Gastroesophageal sphincter (tissue), 4 donors: ENCODE results near the gene AP1G2. TPM values are rescaled to one million over a fixed set of nuclear protein-coding genes. Genes with fewer than 3 reads are reported as not detected.

ENCODE experiments used
- ATAC-seq: fragments of 150-250 bp; one replicate; pipeline ENCODE4 v1.9.1; 2016; ENCODE audit warnings: mild to moderate bottlenecking, moderate library complexity
- H3K27ac ChIP-seq, 4 donors: fragments of 200-600 bp; sonication (generic) in 3 of 4; 1 replicate in 3 of 4; 2 replicates in 1 of 4; pipeline ENCODE4 v1.5.1; 2016 to 2019
- H3K27me3 ChIP-seq: fragments of 200-600 bp; sonication (generic); one replicate; pipeline ENCODE4 v1.5.1; 2019
- H3K36me3 ChIP-seq, 2 donors: fragments of 200-600 bp; sonication (generic); one replicate each; pipeline ENCODE4 v1.5.1; 2019; ENCODE audit warnings: control low read depth in 1 of 2
- H3K4me1 ChIP-seq, 3 donors: fragments of 200-600 bp; sonication (generic); 1 replicate in 2 of 3; 2 replicates in 1 of 3; pipeline ENCODE4 v1.5.1; 2016 to 2019; ENCODE audit warnings: control low read depth in 2 of 3
- H3K4me3 ChIP-seq, 2 donors: fragments of 200-600 bp; sonication (generic); one replicate each; pipeline ENCODE4 v1.5.1; 2019; ENCODE audit warnings: mild to moderate bottlenecking in 1 of 2, moderate library complexity in 1 of 2
- H3K9me3 ChIP-seq, 3 donors: fragments of 200-600 bp; sonication (generic); one replicate each; pipeline ENCODE4 v1.5.1; 2017 to 2019; ENCODE audit warnings: control low read depth in 2 of 3
- CTCF ChIP-seq, 4 experiments: fragments of 200-600 bp in 2 of 4; fragments of 450-650 bp in 2 of 4; sonication (generic) in 1 of 4; IDR thresholded peaks; one replicate each; pipeline ENCODE4 v1.5.1; 2017 to 2019; ENCODE audit warnings: antibody characterized with exemption in 4 of 4, mild to moderate bottlenecking in 2 of 4, moderate library complexity in 2 of 4
- EP300 ChIP-seq: sonication (generic); formaldehyde crosslinking; IDR thresholded peaks from one replicate; pipeline ENCODE4 v1.6.1; 2017; ENCODE audit warnings: antibody characterized with exemption, mild to moderate bottlenecking
- POLR2A ChIP-seq, 2 donors: fragments of 450-650 bp; IDR thresholded peaks; one replicate each; pipeline ENCODE4 v1.6.1; 2017; ENCODE audit warnings: antibody characterized with exemption in 2 of 2, mild to moderate bottlenecking in 2 of 2, moderate library complexity in 1 of 2
- POLR2AphosphoS5 ChIP-seq: sonication (generic); formaldehyde crosslinking; IDR thresholded peaks from one replicate; pipeline ENCODE4 v1.6.1; 2017; ENCODE audit warnings: antibody characterized with exemption
- WGBS, 2 donors: methylation state at CpG; one replicate each; pipeline ENCODE4 v1.1.5; 2018; ENCODE audit warnings: low coverage in 1 of 2; 5-methylcytosine and 5-hydroxymethylcytosine counted together
- total RNA-seq, 4 donors: library from RNA; depleted of rRNA; stranded (reverse); fragments of >200 nt; gene quantifications; one replicate each; pipeline ENCODE4 v1.1.0, GENCODE V29; 2016

Gene AP1G2
- total RNA-seq, 4 donors from 2014 or later, result 7.2 to 43.1 (median 21.9) TPM

GRCh38 chr14:23565626-23566025, 2.0 kb downstream of the AP1G2 start:
- 86% methylated on average over 4 of the region's 11 CpGs; no CpG with 5 or more reads in 1 of the 2 donors for WGBS, 2 donors
- Histone ChIP-seq H3K27ac (no peak overlapping the region), H3K9me3 (no peaks in the 10 kb centered on the region), H3K4me3 (no peak overlapping the region), H3K36me3 (peaks cover 0 to 24% of the 10 kb centered on the region in 2 donors), H3K4me1 (peaks cover 0 to 31% (median 0%) of the 10 kb centered on the region in 3 donors), H3K27me3 (peaks cover 2% of the 10 kb centered on the region)
- TF ChIP-seq CTCF (IDR thresholded peaks at IDR 0.05) (no peak), POLR2A (IDR thresholded peaks at IDR 0.05) (no peak), EP300 (no peak), POLR2AphosphoS5 (no peak)
- ATAC-seq, result no peak

DNA sequence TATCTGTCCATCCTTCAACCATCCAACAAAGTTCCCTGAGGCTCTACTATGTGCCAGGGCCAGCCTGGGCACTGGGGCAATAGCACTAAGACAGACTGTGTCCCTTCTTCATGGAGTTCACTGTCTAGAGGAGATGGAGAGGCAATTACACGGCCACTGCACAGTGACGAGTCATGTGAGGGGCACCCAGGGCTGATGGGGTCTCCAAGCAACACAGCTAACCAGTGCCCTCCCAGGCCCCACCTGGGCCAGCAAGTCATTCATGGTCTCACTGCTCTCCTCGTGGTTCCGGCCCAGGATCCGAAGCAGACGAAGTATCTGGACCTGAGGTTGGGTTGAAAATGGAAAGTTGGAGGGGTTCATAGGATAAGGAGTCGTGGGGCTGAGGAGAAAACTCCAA, 2.7 kb downstream of the AP1G2 start:
- Histone ChIP-seq H3K36me3 (peaks cover 0 to 31% of the 10 kb centered on the region in 2 donors), H3K4me3 (no peak overlapping the region), H3K4me1 (peaks cover 0 to 31% (median 0%) of the 10 kb centered on the region in 3 donors), H3K27ac (no peak overlapping the region), H3K27me3 (no peaks in the 10 kb centered on the region), H3K9me3 (no peaks in the 10 kb centered on the region)
- ATAC-seq, result no peak
- TF ChIP-seq EP300 (no peak), POLR2AphosphoS5 (no peak)
- 90% methylated on average over 1 of the region's 7 CpGs; no CpG with 5 or more reads in 1 of the 2 donors for WGBS, 2 donors

- Histone ChIP-seq H3K27me3 (no peaks in the 10 kb centered on the region), H3K27ac (no peak overlapping the region), H3K36me3 (peaks cover 0 to 37% of the 10 kb centered on the region in 2 donors), H3K4me1 (peaks cover 0 to 36% (median 0%) of the 10 kb centered on the region in 3 donors), H3K4me3 (no peak overlapping the region), H3K9me3 (no peaks in the 10 kb centered on the region)
- no peak for ATAC-seq
- no peak for TF ChIP-seq EP300
- TF ChIP-seq CTCF (IDR thresholded peaks at IDR 0.05), result no peak
- TF ChIP-seq POLR2AphosphoS5, result no peak
- TF ChIP-seq POLR2A (IDR thresholded peaks at IDR 0.05), result no peak
- 77 to 90% methylated on average over 4 to 13 of the region's 13 CpGs for WGBS, 2 donors
Observed at GRCh38 chr14:23564181-23564812, 3.3 kb downstream of the AP1G2 start.

- Histone ChIP-seq H3K36me3 (peaks cover 0 to 43% of the 10 kb centered on the region in 2 donors), H3K9me3 (no peaks in the 10 kb centered on the region), H3K27ac (peak overlapping the region in 1 of 4 donors; percentile 1), H3K27me3 (no peaks in the 10 kb centered on the region), H3K4me3 (no peak overlapping the region), H3K4me1 (peaks cover 0 to 37% (median 0%) of the 10 kb centered on the region in 3 donors)
- WGBS, 2 donors, result 90% methylated on average over 3 of the region's 14 CpGs; no CpG with 5 or more reads in 1 of the 2 donors
- no peak for TF ChIP-seq POLR2AphosphoS5
- TF ChIP-seq CTCF (IDR thresholded peaks at IDR 0.05), result no peak
- TF ChIP-seq POLR2A (IDR thresholded peaks at IDR 0.05), result no peak
- no peak for TF ChIP-seq EP300
- no peak for ATAC-seq
Observed at GRCh38 chr14:23563473-23564180, 4.0 kb downstream of the AP1G2 start.

DNA sequence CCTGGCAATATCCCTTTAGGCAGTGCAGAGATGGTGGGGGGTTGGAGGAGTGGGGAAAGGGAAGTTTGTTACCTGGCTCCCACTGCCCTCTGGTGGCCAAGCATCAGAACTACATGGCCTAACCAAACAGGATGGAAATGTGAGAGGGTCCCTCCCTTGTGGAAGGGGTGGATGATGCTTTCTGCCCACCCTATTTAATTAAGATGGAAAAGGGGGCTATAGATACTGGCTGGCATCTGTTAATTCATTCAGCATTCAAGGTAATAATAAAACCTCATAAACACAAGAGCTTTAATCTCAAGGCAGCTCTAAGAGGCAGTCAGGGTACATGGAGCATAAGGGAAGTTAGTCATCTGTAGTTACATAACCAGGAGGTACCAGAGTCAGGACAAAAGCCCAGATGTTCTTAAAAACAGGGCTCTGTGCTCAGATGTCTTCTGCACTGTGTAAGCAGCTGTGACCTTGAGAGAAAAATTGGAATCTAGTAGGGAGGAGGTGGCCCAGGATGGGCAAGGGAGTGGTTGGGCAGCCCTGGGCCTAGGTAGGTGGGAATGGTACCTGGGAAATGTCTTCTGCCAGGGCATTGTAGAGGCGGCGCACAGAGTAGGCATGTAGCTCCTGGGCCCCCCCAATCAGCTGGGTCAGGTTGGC, 4.6 kb downstream of the AP1G2 start:
- Histone ChIP-seq H3K36me3 (peaks cover 0 to 50% of the 10 kb centered on the region in 2 donors), H3K4me3 (no peak overlapping the region), H3K27ac (peak overlapping the region in 1 of 4 donors; percentile 1), H3K27me3 (no peaks in the 10 kb centered on the region), H3K4me1 (peaks cover 0 to 38% (median 0%) of the 10 kb centered on the region in 3 donors), H3K9me3 (no peaks in the 10 kb centered on the region)
- WGBS, 2 donors, result 89% methylated on average over 2 of the region's 2 CpGs; no CpG with 5 or more reads in 1 of the 2 donors
- peak; percentile 13 for ATAC-seq
- TF ChIP-seq EP300, result no peak
- TF ChIP-seq CTCF (IDR thresholded peaks at IDR 0.05), result peak in 3 of 4 experiments; percentile 88 to 91 (median 90)
- TF ChIP-seq POLR2AphosphoS5, result no peak
- peak in 1 of 2 donors; percentile 10 for TF ChIP-seq POLR2A (IDR thresholded peaks at IDR 0.05)
